K562 (cell line): ENCODE results near the gene PMVK. TPM values are rescaled to one million over a fixed set of nuclear protein-coding genes. Genes with fewer than 3 reads are reported as not detected.
A peak's percentile ranks its signal among the peaks of the same experiment; 100 is the strongest.

ENCODE experiments used
- ATF3 ChIP-seq, 2 experiments: fragments of 450-650 bp in 1 of 2; sonication (generic) in 1 of 2; formaldehyde crosslinking in 1 of 2; IDR thresholded peaks in 1 of 2; conservative IDR thresholded peaks in 1 of 2; 2 replicates each; pipeline versions ENCODE4 v1.6.1 to v1.8.1; 2016 to 2023; ENCODE audit warnings: mild to moderate bottlenecking in 2 of 2, moderate library complexity in 2 of 2, inconsistent platforms in 1 of 2, missing genetic modification reagents in 1 of 2
- BMI1 ChIP-seq: fragments of 150-350 bp; IDR thresholded peaks from 2 replicates; pipeline ENCODE4 v1.6.1; 2014; ENCODE audit warnings: low read length
- ETV5 ChIP-seq: sonication (generic); formaldehyde crosslinking; IDR thresholded peaks from 2 replicates; pipeline ENCODE4 v1.4.0; 2020; ENCODE audit warnings: low read depth, mild to moderate bottlenecking, missing genetic modification reagents
- HNRNPUL1 ChIP-seq: fragments of 200-400 bp; formaldehyde crosslinking; IDR thresholded peaks from 2 replicates; pipeline ENCODE4 v1.6.1; 2017; ENCODE audit warnings: low read length
- KLF10 ChIP-seq: fragments of 250-450 bp; sonication (Bioruptor Pico); IDR thresholded peaks from 2 replicates; pipeline ENCODE4 v1.6.1; 2021; ENCODE audit warnings: matching md5 sums
- MYNN ChIP-seq, 2 experiments: sonication (generic); formaldehyde crosslinking in 1 of 2; IDR thresholded peaks; 2 replicates each; pipeline versions ENCODE4 v1.5.0 to v1.6.1; 2016 to 2020; ENCODE audit warnings: antibody characterized with exemption in 1 of 2, missing genetic modification reagents in 1 of 2
- PHB ChIP-seq: fragments of 250-450 bp; sonication (Bioruptor Pico); IDR thresholded peaks from 2 replicates; pipeline ENCODE4 v1.5.0; 2021
- RCOR1 ChIP-seq, 2 experiments: IDR thresholded peaks; 2 replicates each; pipeline ENCODE4 v1.6.1; 2012; ENCODE audit warnings: low read depth in 2 of 2, low read length in 2 of 2, borderline replicate concordance in 1 of 2, improper control_type of control experiment in 1 of 2
- RFX1 ChIP-seq: fragments of 450-650 bp; IDR thresholded peaks from 2 replicates; pipeline ENCODE4 v1.6.1; 2016; ENCODE audit warnings: mild to moderate bottlenecking, moderate library complexity
- RREB1 ChIP-seq: fragments of 250-450 bp; sonication (Bioruptor Pico); IDR thresholded peaks from 2 replicates; pipeline ENCODE4 v1.4.0; 2020
- THAP12 ChIP-seq: fragments of 250-450 bp; sonication (Bioruptor Pico); IDR thresholded peaks from 2 replicates; pipeline ENCODE4 v1.9.0; 2021; ENCODE audit warnings: mild to moderate bottlenecking, inconsistent platforms
- USF1 ChIP-seq: sonication (generic); formaldehyde crosslinking; IDR thresholded peaks from 2 replicates; pipeline ENCODE4 v1.9.0; 2022; ENCODE audit warnings: mild to moderate bottlenecking, missing genetic modification reagents
- VEZF1 ChIP-seq: fragments of 200-800 bp; sonication (Bioruptor generic); IDR thresholded peaks from 2 replicates; pipeline ENCODE4 v1.6.1; 2017; ENCODE audit warnings: missing genetic modification characterization, missing compliant biosample characterization
- ZNF212 ChIP-seq: fragments of 450-650 bp; formaldehyde crosslinking; IDR thresholded peaks from 2 replicates; pipeline ENCODE4 v1.4.0; 2020; ENCODE audit warnings: mild to moderate bottlenecking
- ZNF253 ChIP-seq: fragments of 250-450 bp; sonication (Bioruptor Pico); conservative IDR thresholded peaks from 2 replicates; pipeline ENCODE4 v1.6.1; 2021; ENCODE audit warnings: mild to moderate bottlenecking
- polyA plus RNA-seq, 8 experiments: library from polyadenylated mRNA; depleted of rRNA in 4 of 8; stranded (reverse) in 5 of 8; unstranded in 3 of 8; fragments of >200 nt; fragmentation: Nextera tagmentation in 2 of 8; fragmentation: Illumina TruSeq in 1 of 8; extraction: Ambion mirVana in 2 of 8; extraction: Trizol in 1 of 8; gene quantifications; 2 replicates each; pipeline versions ENCODE4 v1.2.1 to v1.2.3, GENCODE V29; 2011 to 2014; ENCODE audit warnings: inconsistent platforms in 1 of 8, missing spikeins in 1 of 8
- total RNA-seq, 7 experiments: library from RNA; depleted of rRNA in 6 of 7; stranded (reverse); fragments of >200 nt in 6 of 7; fragmentation: Illumina TruSeq in 2 of 7; extraction: Trizol in 2 of 7; gene quantifications; 2 replicates each; pipeline versions ENCODE4 v1.2.1 to v1.2.3, GENCODE V29; 2011 to 2021; ENCODE audit warnings: low replicate concordance in 1 of 7

Gene PMVK
- total and polyA plus RNA-seq, 9 of the 15 experiments (the other 6 are each of a cell fraction or from before 2014, with no cell fraction given), result 1.1 to 15.3 (median 6.3) TPM

GRCh38 chr1:154955039-154955717 lies 18.7 kb upstream of the PMVK start (continued):
- TF ChIP-seq MYNN (IDR thresholded peaks at IDR 0.05) (peak; percentile 40; the same call in 1 of the 2 replicates), MYNN (CRISPR knock-in tag; IDR thresholded peaks at IDR 0.05) (no peak), PHB (no peak), USF1 (CRISPR knock-in tag) (no peak), RCOR1 (IDR thresholded peaks at IDR 0.05; ENCODE audit: borderline replicate concordance in 1 of 2, low read depth in 2 of 2, low read length in 2 of 2) (peak in 1 of 2 experiments; percentile 90; a peak in 2 of 4 replicates), ATF3 (IDR thresholded peaks at IDR 0.05) (no peak), ATF3 (CRISPR knock-in tag; conservative IDR thresholded peaks at IDR 0.05) (no peak), ZNF253 (no peak), THAP12 (CRISPR knock-in tag) (no peak), RREB1 (CRISPR knock-in tag) (peak; percentile 69; the same call in 1 of the 2 replicates), HNRNPUL1 (no peak), ETV5 (CRISPR knock-in tag) (0 out of 2 replicates have a peak, but pooled peaks have one; percentile 39), KLF10 (CRISPR knock-in tag) (no peak), BMI1 (0 out of 2 replicates have a peak, but pooled peaks have one; percentile 44), RFX1 (peak; percentile 95), VEZF1 (CRISPR knock-in tag) (no peak), ZNF212 (CRISPR knock-in tag) (no peak)
